Measurements from ENCODE around the gene PLXDC2.

DNA sequence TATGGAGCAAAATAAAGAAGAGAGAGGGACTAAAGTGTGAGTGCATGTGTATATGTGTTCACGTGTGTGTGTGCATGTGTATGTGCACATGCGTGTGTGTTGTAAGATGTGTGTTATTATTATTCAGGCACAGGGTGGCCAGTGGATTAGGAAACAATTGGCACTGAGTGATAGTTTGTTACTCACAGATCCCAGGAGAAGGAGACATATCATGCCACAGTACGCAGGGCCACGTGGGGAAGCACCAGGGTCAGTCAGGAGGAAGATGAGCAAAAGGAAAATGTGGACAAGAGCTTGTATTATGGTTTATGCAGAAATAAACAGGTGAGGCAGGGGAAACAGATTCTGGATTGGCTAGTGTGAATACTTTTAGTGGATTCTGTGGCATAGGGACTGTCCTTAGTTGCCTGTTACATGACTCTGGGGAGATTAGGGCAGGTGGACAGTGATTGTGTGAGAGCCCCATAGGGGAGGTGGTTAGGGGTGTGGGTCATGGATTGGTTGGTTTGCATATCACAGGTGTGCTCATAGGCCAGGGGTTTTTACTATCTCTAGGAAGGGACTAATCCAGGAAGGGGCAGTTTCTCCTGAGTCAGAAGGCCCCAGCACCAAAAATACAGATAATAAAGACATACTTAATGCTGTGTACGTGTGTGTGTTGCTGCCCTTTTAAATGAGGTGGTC, 90.0 kb downstream of the PLXDC2 start:
- TF ChIP-seq, protein P1, sequence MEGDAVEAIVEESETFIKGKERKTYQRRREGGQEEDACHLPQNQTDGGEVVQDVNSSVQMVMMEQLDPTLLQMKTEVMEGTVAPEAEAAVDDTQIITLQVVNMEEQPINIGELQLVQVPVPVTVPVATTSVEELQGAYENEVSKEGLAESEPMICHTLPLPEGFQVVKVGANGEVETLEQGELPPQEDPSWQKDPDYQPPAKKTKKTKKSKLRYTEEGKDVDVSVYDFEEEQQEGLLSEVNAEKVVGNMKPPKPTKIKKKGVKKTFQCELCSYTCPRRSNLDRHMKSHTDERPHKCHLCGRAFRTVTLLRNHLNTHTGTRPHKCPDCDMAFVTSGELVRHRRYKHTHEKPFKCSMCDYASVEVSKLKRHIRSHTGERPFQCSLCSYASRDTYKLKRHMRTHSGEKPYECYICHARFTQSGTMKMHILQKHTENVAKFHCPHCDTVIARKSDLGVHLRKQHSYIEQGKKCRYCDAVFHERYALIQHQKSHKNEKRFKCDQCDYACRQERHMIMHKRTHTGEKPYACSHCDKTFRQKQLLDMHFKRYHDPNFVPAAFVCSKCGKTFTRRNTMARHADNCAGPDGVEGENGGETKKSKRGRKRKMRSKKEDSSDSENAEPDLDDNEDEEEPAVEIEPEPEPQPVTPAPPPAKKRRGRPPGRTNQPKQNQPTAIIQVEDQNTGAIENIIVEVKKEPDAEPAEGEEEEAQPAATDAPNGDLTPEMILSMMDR (IDR thresholded peaks at IDR 0.05) = no peak
- TF ChIP-seq EZH2 (IDR thresholded peaks at IDR 0.05; ENCODE audit: borderline replicate concordance, insufficient read depth, low read depth, low read length, poor library complexity, severe bottlenecking) = no peak

Measured in B cell (primary cell).